Urothelium cell line (cell line): ENCODE measurements around the gene DPPA4.

Experiments
- DNase-seq: peaks from one replicate; pipeline ENCODE4 v3.0.0; 2011; ENCODE audit warnings: low spot score, mixed read lengths
- FAIRE-seq: peaks from 2 replicates; lab custom pipeline; 2011; peaks lifted over from hg19 to GRCh38; lab: Jason Lieb, UNC

The DPPA4 gene

GRCh38 chr3:109339197-109339596 is 1.9 kb upstream of the DPPA4 start:
- FAIRE-seq (no peak), DNase-seq (no peak)

- FAIRE-seq, result no peak
Observed at GRCh38 chr3:109338322-109338721, 976 bp upstream of the DPPA4 start.

GRCh38 chr3:109336291-109336861 is 970 bp downstream of the DPPA4 start:
- no peak for FAIRE-seq
- no peak for DNase-seq

More at GRCh38 chr3:109338322-109338721, 976 bp upstream of the DPPA4 start:
- DNase-seq, result no peak

- DNase-seq (no peak), FAIRE-seq (no peak)
Observed at GRCh38 chr3:109334572-109334971, 2.8 kb downstream of the DPPA4 start.

GRCh38 chr3:109331692-109332091 is 5.7 kb downstream of the DPPA4 start:
- DNase-seq (no peak), FAIRE-seq (no peak)

- no peak for FAIRE-seq
- no peak for DNase-seq
Observed at GRCh38 chr3:109330405-109330804, 6.9 kb downstream of the DPPA4 start.

- FAIRE-seq (no peak), DNase-seq (no peak)
Observed at GRCh38 chr3:109328202-109328601, 9.1 kb downstream of the DPPA4 start.

GRCh38 chr3:109325657-109326056 is 11.7 kb downstream of the DPPA4 start:
- DNase-seq, result no peak
- FAIRE-seq, result no peak

- no peak for FAIRE-seq
- DNase-seq, result no peak
Observed at GRCh38 chr3:109325109-109325508, 12.2 kb downstream of the DPPA4 start.

- DNase-seq (peak; percentile 26), FAIRE-seq (no peak)
Observed at GRCh38 chr3:109316162-109316730, 21.1 kb downstream of the DPPA4 start, which contains the start of gene DPPA2. Gene DPPA2, minus strand, starts transcription at chr3:109316517. Its CDS starts 1,975 bp downstream, at chr3:109314542.

- FAIRE-seq, result no peak
- no peak for DNase-seq
Observed at GRCh38 chr3:109313061-109313460, 24.3 kb downstream of the DPPA4 start.

GRCh38 chr3:109297496-109297895 is 39.9 kb downstream of the DPPA4 start:
- FAIRE-seq, result no peak

GRCh38 chr3:109284071-109284470 is 53.3 kb downstream of the DPPA4 start:
- FAIRE-seq (no peak), DNase-seq (no peak)

More at GRCh38 chr3:109297496-109297895, 39.9 kb downstream of the DPPA4 start:
- no peak for DNase-seq

- FAIRE-seq (no peak), DNase-seq (no peak)
Observed at GRCh38 chr3:109278546-109278945, 58.8 kb downstream of the DPPA4 start.

- DNase-seq, result no peak
- no peak for FAIRE-seq
Observed at GRCh38 chr3:109278141-109278540, 59.2 kb downstream of the DPPA4 start.
